K562 (cell line): ENCODE data around the gene FOXI1. TPM values are rescaled to one million over a fixed set of nuclear protein-coding genes. Genes with fewer than 3 reads are reported as not detected.

Experiments
- ATAC-seq: fragments of 200-7000 bp; cut with Tn5 transposase; 3 replicates; pipeline ENCODE4 v1.9.1; 2020; ENCODE audit warnings: moderate library complexity
- BruUV-seq: library from RNA; stranded (reverse); fragments of 400-500 nt; replicated peaks from 2 replicates; lab custom pipeline; 2021; lab: Mats Ljungman, UMichigan
- CTCF ChIA-PET: fragments of 300-600 bp; formaldehyde crosslinking; extraction: SDS; loops from one replicate; lab custom pipeline; 2021; ENCODE audit warnings: low intra/inter-chr PET ratio; lab: Yijun Ruan, JAX
- POLR2A ChIA-PET: fragments of 300-600, 350-650 bp; sonication (Branson Sonifier 250); formaldehyde crosslinking; extraction: SDS; loops from one replicate; lab custom pipeline; 2021; ENCODE audit warnings: antibody characterized with exemption, inconsistent platforms; lab: Yijun Ruan, JAX
- DNase-seq, 4 experiments: peaks; one replicate each; pipeline versions ENCODE4 v3.0.0 to v3.0.0-alpha.2; 2011 to 2018; ENCODE audit warnings: low spot score in 3 of 4, mixed read lengths in 3 of 4; ENCODE audit errors: extremely low read depth in 1 of 4
- FAIRE-seq: peaks from 2 replicates; lab custom pipeline; 2011; peaks lifted over from hg19 to GRCh38; lab: Jason Lieb, UNC
- H2AFZ ChIP-seq: 2 replicates; pipeline ENCODE4 v1.6.0; 2011; ENCODE audit warnings: low read depth, low read length, control low read depth, inconsistent platforms
- H3K27ac ChIP-seq: fragments of 200-600 bp; 3 replicates; pipeline ENCODE4 v1.8.0; 2011; ENCODE audit warnings: low read depth, mild to moderate bottlenecking, control low read depth, inconsistent platforms, low read length, moderate library complexity, mixed read lengths; ENCODE audit errors: extremely low read depth
- H3K27me3 ChIP-seq, 2 experiments: fragments of 300-600 bp in 1 of 2; 2 replicates in 1 of 2; 3 replicates in 1 of 2; pipeline versions ENCODE4 v1.6.0 to v1.8.0; 2011; ENCODE audit warnings: inconsistent platforms in 2 of 2, low read length in 2 of 2, mild to moderate bottlenecking in 1 of 2, mixed read lengths in 1 of 2, moderate library complexity in 1 of 2; ENCODE audit not compliant: control insufficient read depth in 2 of 2, insufficient read depth in 2 of 2
- H3K36me3 ChIP-seq: fragments of 300-600 bp; 3 replicates; pipeline ENCODE4 v1.8.0; 2011; ENCODE audit warnings: mild to moderate bottlenecking, low read length, inconsistent platforms; ENCODE audit not compliant: control insufficient read depth, insufficient read depth
- H3K4me1 ChIP-seq, 2 experiments: fragments of 200-600 bp in 1 of 2; replicated peaks in 1 of 2; 2 replicates in 1 of 2; 3 replicates in 1 of 2; pipeline versions ENCODE4 v1.5.1 to v1.8.0; 2011; ENCODE audit warnings: inconsistent platforms in 2 of 2, low read length in 2 of 2, mild to moderate bottlenecking in 1 of 2, mixed read lengths in 1 of 2, moderate library complexity in 1 of 2; ENCODE audit not compliant: control insufficient read depth in 2 of 2, insufficient read depth in 2 of 2
- H3K4me2 ChIP-seq: 2 replicates; pipeline ENCODE4 v1.6.1; 2011; ENCODE audit warnings: low read length, control low read depth, inconsistent platforms, mixed read lengths; ENCODE audit not compliant: insufficient read depth
- H3K4me3 ChIP-seq: fragments of 200-600 bp; sonication (generic), shearing (Covaris generic); 2 replicates; pipeline ENCODE4 v1.5.1; 2016; ENCODE audit warnings: control low read depth, inconsistent platforms
- H3K79me2 ChIP-seq: fragments of 200-600 bp; 3 replicates; pipeline ENCODE4 v1.8.0; 2011; ENCODE audit warnings: low read length, inconsistent platforms; ENCODE audit not compliant: control insufficient read depth, insufficient read depth
- H3K9ac ChIP-seq, 2 experiments: 2 replicates each; pipeline versions ENCODE4 v1.6.0 to v1.6.1; 2011; ENCODE audit warnings: low read depth in 2 of 2, low read length in 2 of 2, control low read depth in 1 of 2, inconsistent platforms in 1 of 2, mild to moderate bottlenecking in 1 of 2, mixed read lengths in 1 of 2; ENCODE audit not compliant: insufficient read depth in 1 of 2
- H3K9me1 ChIP-seq: one replicate; pipeline ENCODE4 v1.6.0; 2011; ENCODE audit warnings: inconsistent platforms, mild to moderate bottlenecking, low read length, moderate library complexity; ENCODE audit not compliant: control insufficient read depth, insufficient read depth
- H3K9me3 ChIP-seq: replicated peaks from 2 replicates; pipeline ENCODE4 v1.5.1; 2011; ENCODE audit warnings: low read depth, low read length, inconsistent platforms; ENCODE audit not compliant: control insufficient read depth, insufficient read depth
- H4K20me1 ChIP-seq: replicated peaks from 2 replicates; pipeline ENCODE4 v1.6.1; 2011; ENCODE audit warnings: low read length, inconsistent platforms, mixed read lengths; ENCODE audit not compliant: control insufficient read depth, insufficient read depth
- ARNT ChIP-seq, 2 experiments: fragments of 450-650 bp; IDR thresholded peaks; 2 replicates each; pipeline ENCODE4 v1.6.1; 2016; ENCODE audit warnings: mild to moderate bottlenecking in 1 of 2
- BCOR ChIP-seq: fragments of 450-650 bp; IDR thresholded peaks from 2 replicates; pipeline ENCODE4 v1.6.1; 2016
- BHLHE40 ChIP-seq: IDR thresholded peaks from 2 replicates; pipeline ENCODE4 v1.6.1; 2011; ENCODE audit warnings: low read length, improper control_type of control experiment
- BMI1 ChIP-seq: fragments of 150-350 bp; IDR thresholded peaks from 2 replicates; pipeline ENCODE4 v1.6.1; 2014; ENCODE audit warnings: low read length
- BRCA1 ChIP-seq, 2 experiments: fragments of 450-650 bp in 1 of 2; sonication (generic) in 1 of 2; formaldehyde crosslinking in 1 of 2; IDR thresholded peaks; 2 replicates each; pipeline versions ENCODE4 v1.5.0 to v1.6.1; 2017 to 2020; ENCODE audit warnings: mild to moderate bottlenecking in 1 of 2, missing genetic modification reagents in 1 of 2
- FOSL1 ChIP-seq: fragments of 200-800 bp; sonication (Bioruptor generic); conservative IDR thresholded peaks from 2 replicates; pipeline ENCODE4 v1.6.1; 2016; ENCODE audit warnings: missing genetic modification characterization, missing compliant biosample characterization
- GABPA ChIP-seq: fragments of 200-800 bp; sonication (Bioruptor generic); conservative IDR thresholded peaks from 2 replicates; pipeline ENCODE4 v1.6.1; 2016; ENCODE audit warnings: low read depth, missing genetic modification characterization, missing compliant biosample characterization
- MAFF ChIP-seq: IDR thresholded peaks from 2 replicates; pipeline ENCODE4 v1.6.1; 2012; ENCODE audit warnings: low read length, improper control_type of control experiment
- PHB ChIP-seq: fragments of 250-450 bp; sonication (Bioruptor Pico); IDR thresholded peaks from 2 replicates; pipeline ENCODE4 v1.5.0; 2021
- ZNF224 ChIP-seq: sonication (generic); formaldehyde crosslinking; IDR thresholded peaks from 2 replicates; pipeline ENCODE4 v1.8.0; 2022; ENCODE audit warnings: mild to moderate bottlenecking, missing genetic modification reagents
- ZNF24 ChIP-seq: fragments of 450-650 bp; IDR thresholded peaks from 2 replicates; pipeline ENCODE4 v1.6.1; 2016
- ZNF76 ChIP-seq: fragments of 250-450 bp; sonication (Bioruptor Pico); IDR thresholded peaks from 2 replicates; pipeline ENCODE4 v1.4.0; 2020; ENCODE audit warnings: mild to moderate bottlenecking, moderate library complexity, borderline replicate concordance
- ZNF79 ChIP-seq: fragments of 250-450 bp; sonication (Bioruptor Pico); IDR thresholded peaks from 2 replicates; pipeline ENCODE4 v1.4.0; 2020; ENCODE audit warnings: low read depth, mild to moderate bottlenecking, moderate library complexity
- WGBS: fragments of 100-300 bp; shearing (Covaris generic); methylation state at CpG from one replicate; pipeline ENCODE4 v1.1.6; 2016; ENCODE audit warnings: low coverage, mixed read lengths; ENCODE audit not compliant: insufficient coverage; ENCODE audit errors: missing lambda C conversion rate; 5-methylcytosine and 5-hydroxymethylcytosine counted together
- in situ Hi-C: fragments of 300-500 bp; cut with MboI; formaldehyde crosslinking; loops from 4 replicates; pipeline ENCODE4 v1.15.0; 2018; ENCODE audit warnings: inconsistent platforms, mixed read lengths
- intact Hi-C: fragments of 100-400 bp; cut with micrococcal nuclease; formaldehyde crosslinking; loops from 2 replicates; pipeline ENCODE4 v1.14.2; 2022
- polyA plus RNA-seq, 8 experiments: library from polyadenylated mRNA; depleted of rRNA in 4 of 8; stranded (reverse) in 5 of 8; unstranded in 3 of 8; fragments of >200 nt; fragmentation: Nextera tagmentation in 2 of 8; fragmentation: Illumina TruSeq in 1 of 8; extraction: Ambion mirVana in 2 of 8; extraction: Trizol in 1 of 8; gene quantifications; 2 replicates each; pipeline versions ENCODE4 v1.2.1 to v1.2.3, GENCODE V29; 2011 to 2014; ENCODE audit warnings: inconsistent platforms in 1 of 8, missing spikeins in 1 of 8
- total RNA-seq, 7 experiments: library from RNA; depleted of rRNA in 6 of 7; stranded (reverse); fragments of >200 nt in 6 of 7; fragmentation: Illumina TruSeq in 2 of 7; extraction: Trizol in 2 of 7; gene quantifications; 2 replicates each; pipeline versions ENCODE4 v1.2.1 to v1.2.3, GENCODE V29; 2011 to 2021; ENCODE audit warnings: low replicate concordance in 1 of 7
- TF ChIP-seq, protein P1 (sequence below): fragments of 250-450 bp; sonication (Bioruptor Pico); IDR thresholded peaks from 2 replicates; pipeline ENCODE4 v1.9.0; 2021; ENCODE audit warnings: mild to moderate bottlenecking
- TF ChIP-seq, protein P2 (sequence below): fragments of 450-650 bp; IDR thresholded peaks from 2 replicates; pipeline ENCODE4 v1.6.1; 2016; ENCODE audit warnings: low read depth
- TF ChIP-seq, protein P3 (sequence below): sonication (generic); formaldehyde crosslinking; IDR thresholded peaks from 2 replicates; pipeline ENCODE4 v1.8.1; 2023; ENCODE audit warnings: mild to moderate bottlenecking, missing genetic modification reagents, moderate library complexity

The FOXI1 gene
- total and polyA plus RNA-seq, 9 of the 15 experiments (the other 6 are each of a cell fraction or from before 2014, with no cell fraction given), result not detected

DNA sequence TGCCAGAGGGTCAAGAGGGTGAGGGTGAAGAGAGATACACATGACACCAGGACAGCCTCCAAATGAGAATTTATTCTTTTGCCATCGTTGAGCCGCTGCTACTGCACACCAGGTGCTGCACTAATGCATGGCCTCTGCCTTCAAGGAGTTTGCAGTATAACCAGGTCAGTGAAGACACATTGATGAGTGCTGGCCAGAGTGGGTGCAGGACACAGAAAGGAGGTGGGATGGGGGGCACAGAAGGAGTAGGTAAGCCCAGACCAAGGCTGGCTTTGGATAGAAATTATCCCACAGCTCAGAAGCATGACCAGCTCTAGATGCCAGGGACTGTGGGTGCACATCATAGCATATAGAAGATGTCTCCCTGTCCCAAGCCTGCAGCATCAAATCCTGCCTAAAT, 38.0 kb downstream of the FOXI1 start:
- H2AFZ ChIP-seq, result no peak overlapping the region
- 0% methylated on average over 2 of the region's 2 CpGs for WGBS
- H3K4me3 ChIP-seq, result no peak overlapping the region
- peaks cover 4 to 41% of the 10 kb centered on the region in 2 experiments for H3K27me3 ChIP-seq
- no peaks in the 10 kb centered on the region for H3K9me1 ChIP-seq
- no peaks in the 10 kb centered on the region for H3K79me2 ChIP-seq
- peaks cover 8 to 14% of the 10 kb centered on the region in 2 experiments for H3K4me1 ChIP-seq
- no peak for DNase-seq
- H3K36me3 ChIP-seq, result no peaks in the 10 kb centered on the region
- in situ Hi-C loops (no loop called here), intact Hi-C loops (no loop called here)
- H3K9me3 ChIP-seq, result no peaks in the 10 kb centered on the region
- no peak overlapping the region for H3K27ac ChIP-seq
- H3K9ac ChIP-seq, result no peak overlapping the region
- CTCF ChIA-PET, result no interaction called here
- no TSS peak for BruUV-seq
- no peak overlapping the region for H3K4me2 ChIP-seq
- POLR2A ChIA-PET, result interaction anchor here (0.7 kb wide), 1 partner anchor 363 kb away, joined by 3 read pairs; no protein-coding TSS in a partner anchor
- FAIRE-seq, result no peak
- H4K20me1 ChIP-seq, result no peaks in the 10 kb centered on the region
- no peak for ATAC-seq
- no peak for TF ChIP-seq ZNF24
- no peak for TF ChIP-seq GABPA (tag)
- no peak for TF ChIP-seq PHB (CRISPR knock-in tag)
- TF ChIP-seq BRCA1 (IDR thresholded peaks at IDR 0.05), result no peak
- no peak for TF ChIP-seq BRCA1 (CRISPR knock-in tag; IDR thresholded peaks at IDR 0.05)
- TF ChIP-seq, protein P1, sequence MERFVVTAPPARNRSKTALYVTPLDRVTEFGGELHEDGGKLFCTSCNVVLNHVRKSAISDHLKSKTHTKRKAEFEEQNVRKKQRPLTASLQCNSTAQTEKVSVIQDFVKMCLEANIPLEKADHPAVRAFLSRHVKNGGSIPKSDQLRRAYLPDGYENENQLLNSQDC (CRISPR knock-in tag), result no peak
- TF ChIP-seq, protein P2, sequence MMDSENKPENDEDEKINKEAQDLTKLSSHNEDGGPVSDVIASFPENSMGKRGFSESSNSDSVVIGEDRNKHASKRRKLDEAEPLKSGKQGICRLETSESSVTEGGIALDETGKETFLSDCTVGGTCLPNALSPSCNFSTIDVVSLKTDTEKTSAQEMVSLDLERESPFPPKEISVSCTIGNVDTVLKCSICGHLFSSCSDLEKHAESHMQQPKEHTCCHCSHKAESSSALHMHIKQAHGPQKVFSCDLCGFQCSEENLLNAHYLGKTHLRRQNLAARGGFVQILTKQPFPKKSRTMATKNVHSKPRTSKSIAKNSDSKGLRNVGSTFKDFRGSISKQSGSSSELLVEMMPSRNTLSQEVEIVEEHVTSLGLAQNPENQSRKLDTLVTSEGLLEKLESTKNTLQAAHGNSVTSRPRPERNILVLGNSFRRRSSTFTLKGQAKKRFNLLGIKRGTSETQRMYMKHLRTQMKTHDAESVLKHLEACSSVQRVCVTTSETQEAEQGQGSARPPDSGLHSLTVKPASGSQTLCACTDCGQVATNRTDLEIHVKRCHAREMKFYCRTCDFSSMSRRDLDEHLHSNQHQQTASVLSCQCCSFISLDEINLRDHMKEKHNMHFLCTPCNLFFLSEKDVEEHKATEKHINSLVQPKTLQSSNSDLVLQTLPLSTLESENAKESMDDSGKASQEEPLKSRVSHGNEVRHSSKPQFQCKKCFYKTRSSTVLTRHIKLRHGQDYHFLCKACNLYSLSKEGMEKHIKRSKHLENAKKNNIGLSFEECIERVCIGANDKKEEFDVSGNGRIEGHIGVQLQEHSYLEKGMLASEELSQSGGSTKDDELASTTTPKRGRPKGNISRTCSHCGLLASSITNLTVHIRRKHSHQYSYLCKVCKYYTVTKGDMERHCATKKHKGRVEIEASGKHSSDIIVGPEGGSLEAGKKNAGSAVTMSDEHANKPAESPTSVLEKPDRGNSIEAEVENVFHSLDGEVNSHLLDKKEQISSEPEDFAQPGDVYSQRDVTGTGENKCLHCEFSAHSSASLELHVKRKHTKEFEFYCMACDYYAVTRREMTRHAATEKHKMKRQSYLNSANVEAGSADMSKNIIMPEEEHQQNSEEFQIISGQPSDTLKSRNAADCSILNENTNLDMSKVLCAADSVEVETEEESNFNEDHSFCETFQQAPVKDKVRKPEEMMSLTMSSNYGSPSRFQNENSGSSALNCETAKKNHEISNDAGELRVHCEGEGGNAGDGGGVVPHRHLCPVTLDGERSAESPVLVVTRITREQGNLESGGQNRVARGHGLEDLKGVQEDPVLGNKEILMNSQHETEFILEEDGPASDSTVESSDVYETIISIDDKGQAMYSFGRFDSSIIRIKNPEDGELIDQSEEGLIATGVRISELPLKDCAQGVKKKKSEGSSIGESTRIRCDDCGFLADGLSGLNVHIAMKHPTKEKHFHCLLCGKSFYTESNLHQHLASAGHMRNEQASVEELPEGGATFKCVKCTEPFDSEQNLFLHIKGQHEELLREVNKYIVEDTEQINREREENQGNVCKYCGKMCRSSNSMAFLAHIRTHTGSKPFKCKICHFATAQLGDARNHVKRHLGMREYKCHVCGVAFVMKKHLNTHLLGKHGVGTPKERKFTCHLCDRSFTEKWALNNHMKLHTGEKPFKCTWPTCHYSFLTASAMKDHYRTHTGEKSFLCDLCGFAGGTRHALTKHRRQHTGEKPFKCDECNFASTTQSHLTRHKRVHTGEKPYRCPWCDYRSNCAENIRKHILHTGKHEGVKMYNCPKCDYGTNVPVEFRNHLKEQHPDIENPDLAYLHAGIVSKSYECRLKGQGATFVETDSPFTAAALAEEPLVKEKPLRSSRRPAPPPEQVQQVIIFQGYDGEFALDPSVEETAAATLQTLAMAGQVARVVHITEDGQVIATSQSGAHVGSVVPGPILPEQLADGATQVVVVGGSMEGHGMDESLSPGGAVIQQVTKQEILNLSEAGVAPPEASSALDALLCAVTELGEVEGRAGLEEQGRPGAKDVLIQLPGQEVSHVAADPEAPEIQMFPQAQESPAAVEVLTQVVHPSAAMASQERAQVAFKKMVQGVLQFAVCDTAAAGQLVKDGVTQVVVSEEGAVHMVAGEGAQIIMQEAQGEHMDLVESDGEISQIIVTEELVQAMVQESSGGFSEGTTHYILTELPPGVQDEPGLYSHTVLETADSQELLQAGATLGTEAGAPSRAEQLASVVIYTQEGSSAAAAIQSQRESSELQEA, result no peak
- TF ChIP-seq, protein P3, sequence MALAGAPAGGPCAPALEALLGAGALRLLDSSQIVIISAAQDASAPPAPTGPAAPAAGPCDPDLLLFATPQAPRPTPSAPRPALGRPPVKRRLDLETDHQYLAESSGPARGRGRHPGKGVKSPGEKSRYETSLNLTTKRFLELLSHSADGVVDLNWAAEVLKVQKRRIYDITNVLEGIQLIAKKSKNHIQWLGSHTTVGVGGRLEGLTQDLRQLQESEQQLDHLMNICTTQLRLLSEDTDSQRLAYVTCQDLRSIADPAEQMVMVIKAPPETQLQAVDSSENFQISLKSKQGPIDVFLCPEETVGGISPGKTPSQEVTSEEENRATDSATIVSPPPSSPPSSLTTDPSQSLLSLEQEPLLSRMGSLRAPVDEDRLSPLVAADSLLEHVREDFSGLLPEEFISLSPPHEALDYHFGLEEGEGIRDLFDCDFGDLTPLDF, result no peak
- TF ChIP-seq ARNT (IDR thresholded peaks at IDR 0.05), result no peak
- no peak for TF ChIP-seq ZNF76 (CRISPR knock-in tag)
- TF ChIP-seq FOSL1 (tag), result no peak
- no peak for TF ChIP-seq BCOR
- no peak for TF ChIP-seq BMI1
- no peak for TF ChIP-seq ZNF79 (CRISPR knock-in tag)
- TF ChIP-seq BHLHE40, result no peak
- no peak for TF ChIP-seq ZNF224
- TF ChIP-seq MAFF, result no peak
